ENCODE results near the gene GSK3B. TPM values are rescaled to one million over a fixed set of nuclear protein-coding genes. Genes with fewer than 3 reads are reported as not detected.
A peak's percentile ranks its signal among the peaks of the same experiment; 100 is the strongest.

GSK3B gene
- total and polyA plus RNA-seq, 2 experiments from 2014 or later: 29.0 to 45.3 TPM

GRCh38 chr3:120077731-120078130 lies 16.5 kb downstream of the GSK3B start (continued):
- TF ChIP-seq REST (IDR thresholded peaks at IDR 0.05; ENCODE audit: unreplicated experiment): no peak
- TF ChIP-seq ZNF331 (CRISPR knock-in tag; IDR thresholded peaks at IDR 0.05; ENCODE audit: low read depth): no peak
- TF ChIP-seq NANOG (IDR thresholded peaks at IDR 0.05; ENCODE audit: borderline replicate concordance): no peak
- TF ChIP-seq EZH2phosphoT487 (IDR thresholded peaks at IDR 0.05; ENCODE audit: unreplicated experiment): no peak
- TF ChIP-seq POLR2AphosphoS5 (IDR thresholded peaks at IDR 0.05; ENCODE audit: low read depth): no peak
- TF ChIP-seq ZNF114 (CRISPR knock-in tag; IDR thresholded peaks at IDR 0.05): no peak
- TF ChIP-seq JUNB (IDR thresholded peaks at IDR 0.05; ENCODE audit: unreplicated experiment): no peak
- TF ChIP-seq CREB1 (CRISPR knock-in tag; IDR thresholded peaks at IDR 0.05; ENCODE audit: low read depth): no peak
- TF ChIP-seq EZH2 (IDR thresholded peaks at IDR 0.05; ENCODE audit: low read depth, unreplicated experiment): no peak
- no peak for TF ChIP-seq STAT1 (IDR thresholded peaks at IDR 0.05; ENCODE audit: unreplicated experiment)

GRCh38 chr3:120072867-120073525 lies 21.3 kb downstream of the GSK3B start:
- no peak overlapping the region for H3K4me3 ChIP-seq
- peak; percentile 27 to 29 for TF ChIP-seq CTCF (conservative IDR thresholded peaks at IDR 0.05; ENCODE audit: low read depth in 2 of 2)
- TF ChIP-seq STAT1 (IDR thresholded peaks at IDR 0.05; ENCODE audit: unreplicated experiment): no peak
- peaks cover 12% of the 10 kb centered on the region; the same call in 2 of the 3 replicates for H3K36me3 Mint-ChIP-seq (ENCODE audit: low read depth)
- no peaks in the 10 kb centered on the region for H3K9me2 ChIP-seq (ENCODE audit: insufficient read depth)
- no peak overlapping the region for H2AFZ ChIP-seq
- H3K27me3 ChIP-seq (ENCODE audit: insufficient read depth): no peaks in the 10 kb centered on the region
- H3K9me3 Mint-ChIP-seq: no peaks in the 10 kb centered on the region
- H3F3A ChIP-seq (replicated peaks; ENCODE audit: low read depth): no peaks in the 10 kb centered on the region
- H3K4me1 ChIP-seq (ENCODE audit: insufficient read depth): peaks cover 16% of the 10 kb centered on the region
- H3K4me2 ChIP-seq: no peak overlapping the region
- no peaks in the 10 kb centered on the region for H3K36me3 ChIP-seq (ENCODE audit: insufficient read depth)
- H3K27me3 Mint-ChIP-seq (ENCODE audit: insufficient read depth, low read depth, poor library complexity): no peaks in the 10 kb centered on the region
- ATAC-seq (peak; percentile 25; the same call in 2 of the 3 replicates), DNase-seq (ENCODE audit: low spot score) (peak; percentile 35)
- no peak overlapping the region for H3K27ac ChIP-seq (ENCODE audit: low read depth)
- peaks cover 13% of the 10 kb centered on the region for H3K4me1 Mint-ChIP-seq
- no peak overlapping the region for H3K27ac Mint-ChIP-seq
- H4K20me1 ChIP-seq (replicated peaks; ENCODE audit: insufficient read depth): peaks cover 33% of the 10 kb centered on the region
- H3K79me2 ChIP-seq (replicated peaks; ENCODE audit: insufficient read depth): peaks cover 100% of the 10 kb centered on the region
- H3K4me3 Mint-ChIP-seq: no peak overlapping the region

Data from GM23338 (cell line).